NCI-H345 treated with DMSO at 0.1 percent for 48 hours (cell line): ENCODE results near the gene CBX4.

Source experiments
- DNase-seq: peaks from one replicate; lab custom pipeline; 2025; ENCODE audit not compliant: unreplicated experiment; lab: John Stamatoyannopoulos, UW

The CBX4 gene

GRCh38 chr17:79831265-79832217 is 7.7 kb downstream of the CBX4 start:
- DNase-seq = no peak

GRCh38 chr17:79830763-79831264 is 8.4 kb downstream of the CBX4 start:
- DNase-seq = no peak

GRCh38 chr17:79830303-79830702 is 8.9 kb downstream of the CBX4 start:
- no peak for DNase-seq

- no peak for DNase-seq
Measured at GRCh38 chr17:79829457-79829856, 9.8 kb downstream of the CBX4 start.

GRCh38 chr17:79829004-79829403 is 10.2 kb downstream of the CBX4 start:
- DNase-seq = no peak

- no peak for DNase-seq
Measured at GRCh38 chr17:79826841-79827578, 12.2 kb downstream of the CBX4 start.

GRCh38 chr17:79826204-79826680 is 13.0 kb downstream of the CBX4 start:
- DNase-seq = no peak

- DNase-seq = no peak
Measured at GRCh38 chr17:79825580-79825921, 13.7 kb downstream of the CBX4 start.

GRCh38 chr17:79824893-79825579 is 14.2 kb downstream of the CBX4 start:
- no peak for DNase-seq

- DNase-seq = no peak
Measured at GRCh38 chr17:79824234-79824633, 15.0 kb downstream of the CBX4 start.

GRCh38 chr17:79822583-79823124 is 16.6 kb downstream of the CBX4 start:
- DNase-seq = no peak

GRCh38 chr17:79821331-79822095 is 17.7 kb downstream of the CBX4 start:
- DNase-seq = no peak

- DNase-seq = no peak
Measured at GRCh38 chr17:79820959-79821330, 18.3 kb downstream of the CBX4 start.

GRCh38 chr17:79819534-79820276 is 19.5 kb downstream of the CBX4 start:
- no peak for DNase-seq

GRCh38 chr17:79819085-79819484 is 20.2 kb downstream of the CBX4 start:
- DNase-seq = no peak

GRCh38 chr17:79818026-79818758 is 21.0 kb downstream of the CBX4 start:
- no peak for DNase-seq

- no peak for DNase-seq
Measured at GRCh38 chr17:79815836-79816461, 23.3 kb downstream of the CBX4 start.
